ENCODE results near the gene WDR7. TPM values are rescaled to one million over a fixed set of nuclear protein-coding genes. Genes with fewer than 3 reads are reported as not detected.

The WDR7 gene
- total and polyA plus RNA-seq, 4 experiments from 2014 or later: 22.3 to 50.8 (median 36.2) TPM

DNA sequence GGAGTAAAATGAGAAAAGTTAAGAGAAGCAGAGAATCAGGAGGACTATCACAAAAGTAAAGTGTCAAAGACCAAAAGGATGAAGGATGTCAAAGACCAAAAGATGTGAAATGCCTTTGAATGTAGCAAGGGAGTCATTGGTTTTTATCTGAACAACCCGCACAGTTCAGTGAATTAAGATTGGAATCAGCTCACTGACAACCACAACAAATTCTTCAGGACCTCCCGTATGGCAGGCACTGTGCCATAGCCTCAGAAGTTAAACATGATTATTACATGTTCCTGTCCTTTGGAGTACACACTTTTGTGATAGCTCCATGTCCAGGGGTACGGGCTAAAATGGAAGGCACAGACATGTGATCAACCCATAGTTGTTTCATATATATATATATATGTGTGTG, 7.8 kb upstream of the WDR7 start:
- Histone ChIP-seq H3K4me1 (ENCODE audit: insufficient read depth, low read length) (peaks cover 7% of the 10 kb centered on the region), H3K27ac (ENCODE audit: low read depth, low read length) (no peak overlapping the region), H3K27me3 (ENCODE audit: insufficient read depth, low read length) (no peaks in the 10 kb centered on the region), H3K4me3 (ENCODE audit: low read length in 2 of 2) (no peak overlapping the region), H3K36me3 (ENCODE audit: insufficient read depth, low read length) (no peaks in the 10 kb centered on the region), H3K9me3 (ENCODE audit: control insufficient read depth in 1 of 2, low read length in 2 of 2) (no peaks in the 10 kb centered on the region)
- DNase-seq: no peak
- Mint-ChIP-seq H3K4me1 (peaks cover 11 to 27% (median 18%) of the 10 kb centered on the region in 4 donors), H3K4me3 (no peak overlapping the region), H3K27me3 (no peaks in the 10 kb centered on the region), H3K27ac (no peak overlapping the region), H3K9me3 (no peaks in the 10 kb centered on the region), H3K36me3 (peaks cover 0 to 6% of the 10 kb centered on the region in 2 donors)
- POLR2A ChIA-PET (ENCODE audit: partially characterized antibody): no interaction called here
- intact Hi-C loops (cut with micrococcal nuclease): no loop called here
- CTCF ChIA-PET (ENCODE audit: partially characterized antibody): interaction anchor here (1.1 to 1.2 kb wide), 2 partner anchors 19 to 27 kb away, joined by 3 to 4 read pairs; no protein-coding TSS in a partner anchor

DNA sequence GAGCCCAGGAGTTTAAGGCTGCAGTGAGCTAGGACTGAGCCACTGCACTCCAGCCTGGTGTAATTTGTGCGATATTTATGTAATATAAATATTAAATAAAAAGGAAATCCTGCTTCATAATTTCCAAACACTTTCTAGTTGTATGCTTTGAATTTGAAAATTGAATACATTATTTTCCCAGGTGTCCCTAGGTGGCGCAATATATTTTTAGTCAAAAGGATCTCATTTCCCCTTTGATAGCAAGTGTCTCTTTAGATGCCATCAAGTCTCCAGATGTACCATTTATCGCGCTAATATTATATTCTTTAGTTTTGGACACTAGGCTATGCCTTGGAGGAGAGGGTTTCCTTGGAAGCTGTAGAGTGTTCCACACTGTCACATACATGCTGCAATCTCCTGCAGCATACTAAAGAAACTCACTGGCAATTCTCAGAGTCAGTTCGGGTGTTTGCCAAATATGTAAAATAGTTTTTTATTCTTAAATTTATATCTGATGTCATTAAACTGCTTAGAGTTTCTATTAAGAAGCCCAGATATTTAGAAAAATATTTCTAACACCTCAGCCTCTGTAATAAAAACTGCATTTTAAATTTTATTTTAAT, 5.6 kb upstream of the WDR7 start:
- H3K36me3 ChIP-seq (ENCODE audit: insufficient read depth, low read length): no peaks in the 10 kb centered on the region
- no peak overlapping the region for H3K27ac ChIP-seq (ENCODE audit: low read depth, low read length)
- no peaks in the 10 kb centered on the region for H3K9me3 ChIP-seq (ENCODE audit: control insufficient read depth in 1 of 2, low read length in 2 of 2)
- ChIA-PET CTCF (ENCODE audit: partially characterized antibody) (interaction anchor here (0.9 to 1.7 kb wide), 4 partner anchors 15 to 63 kb away, joined by 3 to 7 read pairs (median 3); no protein-coding TSS in a partner anchor), POLR2A (ENCODE audit: partially characterized antibody) (interaction anchor here (2.1 kb wide), 1 partner anchor 7 kb away, joined by 12 read pairs; the partner anchor contains the start of gene TXNL1)
- Mint-ChIP-seq H3K9me3 (no peaks in the 10 kb centered on the region), H3K4me1 (peaks cover 2 to 16% (median 10%) of the 10 kb centered on the region in 4 donors), H3K36me3 (no peaks in the 10 kb centered on the region), H3K4me3 (no peak overlapping the region), H3K27me3 (no peaks in the 10 kb centered on the region), H3K27ac (no peak overlapping the region)
- DNase-seq: peak in 4 of 5 donors; percentile 23 to 39 (median 29)
- intact Hi-C loops (cut with micrococcal nuclease): loop anchor here (5.0 kb wide), 1 partner anchor 1477 kb away; no protein-coding TSS in a partner anchor
- no peaks in the 10 kb centered on the region for H3K27me3 ChIP-seq (ENCODE audit: insufficient read depth, low read length)
- H3K4me1 ChIP-seq (ENCODE audit: insufficient read depth, low read length): peaks cover 5% of the 10 kb centered on the region
- no peak overlapping the region for H3K4me3 ChIP-seq (ENCODE audit: low read length in 2 of 2)

DNA sequence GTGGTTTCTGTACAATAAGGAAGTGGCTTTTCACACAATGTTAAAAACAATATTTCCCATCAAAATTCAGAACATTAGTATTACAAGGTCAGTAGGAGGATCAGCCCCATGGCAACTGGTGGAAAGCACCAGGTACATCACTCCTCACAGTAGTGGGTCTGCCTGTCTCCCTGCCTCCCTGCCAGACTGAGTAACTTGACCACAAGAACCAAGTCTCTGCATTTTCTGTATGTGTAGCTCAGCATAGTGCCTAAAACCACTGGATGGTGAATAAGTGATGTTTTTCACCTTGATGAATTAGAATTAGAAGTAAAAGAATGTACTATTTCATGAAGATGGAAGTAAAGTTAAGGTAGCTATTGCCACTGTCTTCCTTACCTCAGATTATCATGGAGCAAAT, 4.1 kb upstream of the WDR7 start:
- Histone ChIP-seq H3K4me1 (ENCODE audit: insufficient read depth, low read length) (peaks cover 12% of the 10 kb centered on the region), H3K4me3 (ENCODE audit: low read length in 2 of 2) (no peak overlapping the region), H3K27me3 (ENCODE audit: insufficient read depth, low read length) (no peaks in the 10 kb centered on the region), H3K36me3 (ENCODE audit: insufficient read depth, low read length) (no peaks in the 10 kb centered on the region), H3K27ac (ENCODE audit: low read depth, low read length) (no peak overlapping the region), H3K9me3 (ENCODE audit: control insufficient read depth in 1 of 2, low read length in 2 of 2) (no peaks in the 10 kb centered on the region)
- peaks cover 0 to 6% of the 10 kb centered on the region in 2 donors for H3K36me3 Mint-ChIP-seq
- no peaks in the 10 kb centered on the region for H3K27me3 Mint-ChIP-seq
- peaks cover 8 to 32% (median 19%) of the 10 kb centered on the region in 4 donors for H3K4me1 Mint-ChIP-seq
- intact Hi-C loops (cut with micrococcal nuclease): loop anchor here (5.0 kb wide), 1 partner anchor 1475 kb away; no protein-coding TSS in a partner anchor
- peak overlapping the region in 4 of 8 donors; percentile 4 to 20 (median 9) for H3K4me3 Mint-ChIP-seq
- POLR2A ChIA-PET (ENCODE audit: partially characterized antibody): interaction anchor here (2.1 kb wide), 1 partner anchor 9 kb away, joined by 12 read pairs; the partner anchor contains the start of gene TXNL1
- H3K9me3 Mint-ChIP-seq: peaks cover 0 to 2% (median 0%) of the 10 kb centered on the region in 8 donors
- CTCF ChIA-PET (ENCODE audit: partially characterized antibody): interaction anchor here (0.8 to 1.8 kb wide), 7 partner anchors 9 to 62 kb away, joined by 3 to 6 read pairs (median 3); partner anchors contain the start of gene TXNL1
- peak in 1 of 5 donors; percentile 58 for DNase-seq
- peak overlapping the region in 6 of 7 donors; percentile 5 to 65 (median 31) for H3K27ac Mint-ChIP-seq

DNA sequence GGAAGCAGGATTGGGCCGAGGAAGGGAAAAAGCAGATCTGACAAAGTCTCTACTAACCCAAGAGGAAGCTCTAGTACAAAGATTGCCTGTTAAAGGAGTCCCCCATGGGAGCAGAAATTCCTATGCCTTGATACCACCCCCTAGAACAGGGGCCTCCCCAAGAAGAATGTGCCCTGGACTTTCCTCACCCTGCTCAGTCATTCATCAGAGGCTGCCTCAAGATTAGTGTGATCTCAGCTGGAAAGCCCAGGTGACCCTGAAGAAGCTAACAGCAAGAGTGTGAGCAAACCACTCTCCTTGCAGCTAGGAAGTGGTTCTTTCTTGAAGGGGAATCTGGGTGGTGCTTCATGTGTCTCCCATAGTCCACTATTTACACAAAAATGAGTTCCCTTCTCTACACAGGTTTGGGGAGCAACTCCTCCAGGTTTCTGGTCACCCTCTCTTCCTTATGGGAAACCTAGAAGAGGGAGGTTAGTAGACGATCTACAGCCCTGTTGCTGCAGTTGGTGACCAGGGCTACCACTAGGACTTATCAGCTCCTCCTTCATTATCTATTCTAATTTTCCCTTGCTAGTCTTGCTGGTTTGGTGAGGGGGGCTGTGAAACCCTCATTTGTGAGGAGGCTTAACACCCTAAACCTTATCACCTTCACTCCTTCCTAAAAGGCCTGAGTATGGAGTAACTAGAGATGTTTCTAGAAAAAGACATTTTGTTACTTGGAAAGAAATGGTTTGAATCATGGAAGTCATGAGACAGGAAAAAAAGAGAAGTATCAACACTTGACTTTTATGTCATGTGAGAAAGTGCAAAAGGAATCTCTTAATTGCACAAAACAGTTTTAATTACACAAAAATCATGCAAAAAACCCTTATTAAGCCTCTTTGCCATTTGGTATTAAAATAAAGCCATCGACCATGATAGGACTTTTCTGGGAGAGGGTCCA, 2.9 kb upstream of the WDR7 start:
- H3K27ac Mint-ChIP-seq: peak overlapping the region in 3 of 7 donors; percentile 15 to 57 (median 19)
- peaks cover 0 to 6% of the 10 kb centered on the region in 2 donors for H3K36me3 Mint-ChIP-seq
- H3K27me3 Mint-ChIP-seq: no peaks in the 10 kb centered on the region
- peak overlapping the region in 1 of 8 donors; percentile 47 for H3K4me3 Mint-ChIP-seq
- Histone ChIP-seq H3K4me1 (ENCODE audit: insufficient read depth, low read length) (peaks cover 23% of the 10 kb centered on the region), H3K9me3 (ENCODE audit: control insufficient read depth in 1 of 2, low read length in 2 of 2) (no peaks in the 10 kb centered on the region), H3K27me3 (ENCODE audit: insufficient read depth, low read length) (no peaks in the 10 kb centered on the region), H3K27ac (ENCODE audit: low read depth, low read length) (no peak overlapping the region), H3K36me3 (ENCODE audit: insufficient read depth, low read length) (no peaks in the 10 kb centered on the region), H3K4me3 (ENCODE audit: low read length in 2 of 2) (no peak overlapping the region)
- ChIA-PET POLR2A (ENCODE audit: partially characterized antibody) (interaction anchor here (2.1 kb wide), 1 partner anchor 10 kb away, joined by 12 read pairs; the partner anchor contains the start of gene TXNL1), CTCF (ENCODE audit: partially characterized antibody) (interaction anchor here (0.9 to 1.8 kb wide), 4 partner anchors 10 to 61 kb away, joined by 3 to 6 read pairs (median 4); partner anchors contain the start of gene TXNL1)
- intact Hi-C loops (cut with micrococcal nuclease): loop anchor here (5.0 kb wide), 1 partner anchor 1474 kb away; no protein-coding TSS in a partner anchor
- peaks cover 0 to 2% (median 0%) of the 10 kb centered on the region in 8 donors for H3K9me3 Mint-ChIP-seq
- no peak for DNase-seq
- H3K4me1 Mint-ChIP-seq: peaks cover 12 to 42% (median 28%) of the 10 kb centered on the region in 4 donors

DNA sequence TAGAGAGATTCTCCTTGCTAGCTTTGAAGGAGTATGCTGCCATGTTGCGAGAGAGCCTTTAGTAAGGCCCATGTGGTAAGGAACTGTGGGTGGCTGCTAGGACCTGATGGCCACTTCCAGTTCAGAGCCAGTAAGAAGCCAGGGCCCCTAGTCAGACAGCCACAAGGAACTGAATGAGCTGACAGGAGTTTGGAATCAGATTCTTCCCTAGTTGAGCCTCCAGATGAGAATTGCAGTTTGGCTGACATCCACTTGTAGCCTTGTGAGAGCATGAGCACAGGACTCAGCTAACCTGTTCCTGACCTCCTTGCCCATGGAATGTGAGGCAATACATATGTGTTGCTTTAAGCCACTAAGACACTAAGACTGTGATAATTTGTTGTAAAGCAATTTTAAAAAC, 1.2 kb upstream of the WDR7 start:
- no peak for DNase-seq
- no peak overlapping the region for H3K4me3 ChIP-seq (ENCODE audit: low read length in 2 of 2)
- H3K27ac ChIP-seq (ENCODE audit: low read depth, low read length): no peak overlapping the region
- ChIA-PET CTCF (ENCODE audit: partially characterized antibody) (interaction anchor here (0.9 to 3.6 kb wide), 7 partner anchors 8 to 61 kb away, joined by 3 to 21 read pairs (median 6); partner anchors contain the start of gene TXNL1), POLR2A (ENCODE audit: partially characterized antibody) (interaction anchor here (0.9 to 3.7 kb wide), 4 partner anchors 9 to 972 kb away, joined by 3 to 47 read pairs (median 6); partner anchors contain the start of genes NARS1 and TXNL1)
- H3K4me3 Mint-ChIP-seq: peak overlapping the region in 2 of 8 donors; percentile 23 to 35
- H3K4me1 Mint-ChIP-seq: peaks cover 21 to 59% (median 42%) of the 10 kb centered on the region in 4 donors
- peaks cover 0 to 2% (median 0%) of the 10 kb centered on the region in 8 donors for H3K9me3 Mint-ChIP-seq
- peak overlapping the region in 4 of 7 donors; percentile 30 to 96 (median 86) for H3K27ac Mint-ChIP-seq
- H3K27me3 ChIP-seq (ENCODE audit: insufficient read depth, low read length): no peaks in the 10 kb centered on the region
- no peaks in the 10 kb centered on the region for H3K27me3 Mint-ChIP-seq
- H3K4me1 ChIP-seq (ENCODE audit: insufficient read depth, low read length): peaks cover 41% of the 10 kb centered on the region
- intact Hi-C loops (cut with micrococcal nuclease): loop anchor here (5.0 kb wide), 1 partner anchor 1472 kb away; no protein-coding TSS in a partner anchor
- H3K36me3 ChIP-seq (ENCODE audit: insufficient read depth, low read length): no peaks in the 10 kb centered on the region
- H3K36me3 Mint-ChIP-seq: peaks cover 0 to 6% of the 10 kb centered on the region in 2 donors
- no peaks in the 10 kb centered on the region for H3K9me3 ChIP-seq (ENCODE audit: control insufficient read depth in 1 of 2, low read length in 2 of 2)

DNA sequence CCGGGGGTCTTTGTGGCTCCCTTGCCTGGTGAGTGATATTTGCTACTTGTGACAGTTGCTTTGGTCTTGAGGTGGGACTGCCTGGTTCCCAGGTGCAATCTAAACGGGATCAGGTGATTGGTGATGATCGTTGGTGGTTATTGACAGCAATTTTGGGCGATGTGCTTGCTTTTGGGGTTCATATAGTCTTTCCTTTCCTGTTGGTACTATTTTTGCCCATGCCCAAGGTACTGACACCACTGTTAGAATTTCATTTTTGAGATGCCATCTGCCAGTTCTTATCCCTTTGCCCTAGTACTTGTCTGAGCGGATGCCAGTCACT, 573 bp downstream of the WDR7 start:
- H3K4me1 Mint-ChIP-seq: peaks cover 32 to 61% (median 51%) of the 10 kb centered on the region in 4 donors

More for the DNA sequence above, 573 bp downstream of the WDR7 start:
- no peaks in the 10 kb centered on the region for H3K36me3 ChIP-seq (ENCODE audit: insufficient read depth, low read length)
- Mint-ChIP-seq H3K27ac (peak overlapping the region; percentile 92 to 96 (median 96)), H3K4me3 (peak overlapping the region; percentile 90 to 97 (median 94)), H3K9me3 (peaks cover 0 to 2% (median 0%) of the 10 kb centered on the region in 8 donors), H3K36me3 (peaks cover 0 to 6% of the 10 kb centered on the region in 2 donors), H3K27me3 (no peaks in the 10 kb centered on the region)
- H3K27me3 ChIP-seq (ENCODE audit: insufficient read depth, low read length): no peaks in the 10 kb centered on the region
- peak overlapping the region; percentile 84 for H3K27ac ChIP-seq (ENCODE audit: low read depth, low read length)
- POLR2A ChIA-PET (ENCODE audit: partially characterized antibody): interaction anchor here (1.5 to 3.7 kb wide), 5 partner anchors 10 to 970 kb away, joined by 3 to 47 read pairs (median 10); partner anchors contain the start of genes NARS1 and TXNL1
- DNase-seq: no peak
- H3K4me1 ChIP-seq (ENCODE audit: insufficient read depth, low read length): peaks cover 52% of the 10 kb centered on the region
- H3K9me3 ChIP-seq (ENCODE audit: control insufficient read depth in 1 of 2, low read length in 2 of 2): no peaks in the 10 kb centered on the region
- CTCF ChIA-PET (ENCODE audit: partially characterized antibody): interaction anchor here (1.0 to 3.6 kb wide), 9 partner anchors 10 to 59 kb away, joined by 5 to 21 read pairs (median 7); partner anchors contain the start of gene TXNL1
- H3K4me3 ChIP-seq (ENCODE audit: low read length in 2 of 2): peak overlapping the region; percentile 73 to 81
- intact Hi-C loops (cut with micrococcal nuclease): loop anchor here (1.0 to 2.0 kb wide), 4 partner anchors 13 to 970 kb away; partner anchors contain the start of genes NARS1 and TXNL1
